Neural cell (in vitro differentiated cells): ENCODE results near the gene ATPAF2.

Experiments
- REST ChIP-seq: IDR thresholded peaks from 2 replicates; pipeline ENCODE4 v1.6.1; 2012; ENCODE audit warnings: borderline replicate concordance
- TF ChIP-seq, protein P1 (sequence below): fragments of 450-650 bp; IDR thresholded peaks from 2 replicates; pipeline ENCODE4 v1.5.1; 2014; ENCODE audit warnings: antibody characterized with exemption, mild to moderate bottlenecking, moderate library complexity; ENCODE audit not compliant: poor library complexity, severe bottlenecking

- TF ChIP-seq, protein P1, sequence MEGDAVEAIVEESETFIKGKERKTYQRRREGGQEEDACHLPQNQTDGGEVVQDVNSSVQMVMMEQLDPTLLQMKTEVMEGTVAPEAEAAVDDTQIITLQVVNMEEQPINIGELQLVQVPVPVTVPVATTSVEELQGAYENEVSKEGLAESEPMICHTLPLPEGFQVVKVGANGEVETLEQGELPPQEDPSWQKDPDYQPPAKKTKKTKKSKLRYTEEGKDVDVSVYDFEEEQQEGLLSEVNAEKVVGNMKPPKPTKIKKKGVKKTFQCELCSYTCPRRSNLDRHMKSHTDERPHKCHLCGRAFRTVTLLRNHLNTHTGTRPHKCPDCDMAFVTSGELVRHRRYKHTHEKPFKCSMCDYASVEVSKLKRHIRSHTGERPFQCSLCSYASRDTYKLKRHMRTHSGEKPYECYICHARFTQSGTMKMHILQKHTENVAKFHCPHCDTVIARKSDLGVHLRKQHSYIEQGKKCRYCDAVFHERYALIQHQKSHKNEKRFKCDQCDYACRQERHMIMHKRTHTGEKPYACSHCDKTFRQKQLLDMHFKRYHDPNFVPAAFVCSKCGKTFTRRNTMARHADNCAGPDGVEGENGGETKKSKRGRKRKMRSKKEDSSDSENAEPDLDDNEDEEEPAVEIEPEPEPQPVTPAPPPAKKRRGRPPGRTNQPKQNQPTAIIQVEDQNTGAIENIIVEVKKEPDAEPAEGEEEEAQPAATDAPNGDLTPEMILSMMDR = no peak
- no peak for TF ChIP-seq REST
Observed at GRCh38 chr17:18079543-18079942, 40.6 kb upstream of the ATPAF2 start.
